Astrocyte (in vitro differentiated cells and primary cell): ENCODE results near the gene LRP1B. TPM values are rescaled to one million over a fixed set of nuclear protein-coding genes. Genes with fewer than 3 reads are reported as not detected.
"Not testable (repeated sequence)": the region's sequence is repeated elsewhere in the genome, so short reads cannot be mapped to it uniquely, and the experiment has no call there.

ENCODE experiments used
- DNase-seq: peaks from one replicate; pipeline ENCODE4 v3.0.0-alpha.2; 2010; ENCODE audit warnings: low read depth
- FAIRE-seq: peaks from 2 replicates; lab custom pipeline; 2011; peaks lifted over from hg19 to GRCh38; lab: Jason Lieb, UNC
- H2AFZ ChIP-seq: 2 replicates; pipeline ENCODE4 v1.6.0; 2012; ENCODE audit warnings: low read depth, low read length, inconsistent platforms
- H3K27ac ChIP-seq: 2 replicates; pipeline ENCODE4 v1.5.1; 2011; ENCODE audit warnings: low read depth, low read length, inconsistent platforms
- H3K27me3 ChIP-seq: 2 replicates; pipeline ENCODE4 v1.6.0; 2011; ENCODE audit warnings: low read length, inconsistent platforms; ENCODE audit not compliant: insufficient read depth
- H3K36me3 ChIP-seq: 2 replicates; pipeline ENCODE4 v1.5.1; 2011; ENCODE audit warnings: low read length, inconsistent platforms; ENCODE audit not compliant: insufficient read depth
- H3K4me1 ChIP-seq: 2 replicates; pipeline ENCODE4 v1.5.1; 2011; ENCODE audit warnings: low read length, inconsistent platforms; ENCODE audit not compliant: insufficient read depth
- H3K4me2 ChIP-seq: 2 replicates; pipeline ENCODE4 v1.6.0; 2012; ENCODE audit warnings: low read length, inconsistent platforms
- H3K4me3 ChIP-seq: 2 replicates; pipeline ENCODE4 v1.5.1; 2011; ENCODE audit warnings: low read depth, mild to moderate bottlenecking, low read length, inconsistent platforms; ENCODE audit not compliant: insufficient read depth
- H3K79me2 ChIP-seq: 2 replicates; pipeline ENCODE4 v1.6.0; 2012; ENCODE audit warnings: mild to moderate bottlenecking, low read length, inconsistent platforms; ENCODE audit not compliant: insufficient read depth
- H3K9ac ChIP-seq: 2 replicates; pipeline ENCODE4 v1.6.0; 2012; ENCODE audit warnings: mild to moderate bottlenecking, low read length, inconsistent platforms
- H3K9me3 ChIP-seq: 2 replicates; pipeline ENCODE4 v1.5.1; 2012; ENCODE audit warnings: low read depth, mild to moderate bottlenecking, low read length, inconsistent platforms; ENCODE audit not compliant: insufficient read depth
- H4K20me1 ChIP-seq: 2 replicates; pipeline ENCODE4 v1.6.0; 2012; ENCODE audit warnings: low read length, inconsistent platforms; ENCODE audit not compliant: insufficient read depth
- H3K27ac Mint-ChIP-seq: one replicate; pipeline ENCODE4 v1.8.0; 2021; ENCODE audit warnings: mild to moderate bottlenecking, mixed read lengths; ENCODE audit not compliant: unreplicated experiment
- H3K27me3 Mint-ChIP-seq: one replicate; pipeline ENCODE4 v1.8.0; 2021; ENCODE audit warnings: low read depth, mixed read lengths; ENCODE audit not compliant: unreplicated experiment
- H3K36me3 Mint-ChIP-seq: one replicate; pipeline ENCODE4 v1.8.0; 2021; ENCODE audit warnings: low read depth, mixed read lengths; ENCODE audit not compliant: unreplicated experiment
- H3K4me1 Mint-ChIP-seq: one replicate; pipeline ENCODE4 v1.8.0; 2021; ENCODE audit warnings: low read depth, mixed read lengths; ENCODE audit not compliant: unreplicated experiment
- H3K4me3 Mint-ChIP-seq: one replicate; pipeline ENCODE4 v1.8.0; 2021; ENCODE audit warnings: mild to moderate bottlenecking, moderate library complexity, mixed read lengths; ENCODE audit not compliant: unreplicated experiment
- H3K9me3 Mint-ChIP-seq: one replicate; pipeline ENCODE4 v1.8.0; 2021; ENCODE audit warnings: mild to moderate bottlenecking, mixed read lengths; ENCODE audit not compliant: unreplicated experiment
- EZH2 ChIP-seq: IDR thresholded peaks from 2 replicates; pipeline ENCODE4 v1.6.1; 2012; ENCODE audit warnings: mild to moderate bottlenecking, low read length, inconsistent platforms; ENCODE audit not compliant: insufficient read depth
- total RNA-seq: library from RNA; stranded (reverse); gene quantifications from 2 replicates; pipeline ENCODE4 v1.2.1, GENCODE V29; 2021
- TF ChIP-seq, protein P1 (sequence below): IDR thresholded peaks from 2 replicates; pipeline ENCODE4 v1.5.1; 2011; ENCODE audit warnings: low read depth, mild to moderate bottlenecking, inconsistent platforms, low read length, moderate library complexity; ENCODE audit not compliant: insufficient read depth

The LRP1B gene
- total RNA-seq, 1 donor from 2014 or later = 1.5 TPM

DNA sequence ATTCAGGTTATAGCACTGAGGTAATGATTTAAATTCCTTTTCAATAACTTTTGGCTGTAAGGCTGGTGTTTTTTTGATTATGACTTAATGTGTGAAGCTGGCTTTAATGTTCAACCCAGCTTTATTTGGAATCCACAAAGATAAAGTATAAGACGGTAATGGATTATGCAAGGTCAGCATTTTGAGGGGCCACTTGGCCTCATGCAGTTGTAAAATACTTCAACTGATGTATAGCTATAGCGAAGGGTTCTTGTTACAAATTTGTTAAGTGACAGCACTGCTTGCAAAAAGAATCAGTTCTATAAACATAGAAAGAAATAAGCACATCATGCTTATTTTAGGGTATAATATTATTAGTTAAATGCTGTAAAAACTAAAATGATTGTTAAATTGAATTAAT is 36.6 kb downstream of the LRP1B start:
- Mint-ChIP-seq H3K9me3 (no peaks in the 10 kb centered on the region), H3K36me3 (no peaks in the 10 kb centered on the region), H3K4me1 (no peaks in the 10 kb centered on the region), H3K27ac (no peak overlapping the region), H3K4me3 (no peak overlapping the region), H3K27me3 (no peaks in the 10 kb centered on the region)
- Histone ChIP-seq H3K4me1 (no peaks in the 10 kb centered on the region), H3K36me3 (no peaks in the 10 kb centered on the region), H2AFZ (no peak overlapping the region), H3K9ac (no peak overlapping the region), H3K4me2 (no peak overlapping the region), H3K79me2 (no peaks in the 10 kb centered on the region), H3K9me3 (no peaks in the 10 kb centered on the region), H4K20me1 (no peaks in the 10 kb centered on the region), H3K4me3 (no peak overlapping the region), H3K27ac (no peak overlapping the region), H3K27me3 (no peaks in the 10 kb centered on the region)
- TF ChIP-seq, protein P1, sequence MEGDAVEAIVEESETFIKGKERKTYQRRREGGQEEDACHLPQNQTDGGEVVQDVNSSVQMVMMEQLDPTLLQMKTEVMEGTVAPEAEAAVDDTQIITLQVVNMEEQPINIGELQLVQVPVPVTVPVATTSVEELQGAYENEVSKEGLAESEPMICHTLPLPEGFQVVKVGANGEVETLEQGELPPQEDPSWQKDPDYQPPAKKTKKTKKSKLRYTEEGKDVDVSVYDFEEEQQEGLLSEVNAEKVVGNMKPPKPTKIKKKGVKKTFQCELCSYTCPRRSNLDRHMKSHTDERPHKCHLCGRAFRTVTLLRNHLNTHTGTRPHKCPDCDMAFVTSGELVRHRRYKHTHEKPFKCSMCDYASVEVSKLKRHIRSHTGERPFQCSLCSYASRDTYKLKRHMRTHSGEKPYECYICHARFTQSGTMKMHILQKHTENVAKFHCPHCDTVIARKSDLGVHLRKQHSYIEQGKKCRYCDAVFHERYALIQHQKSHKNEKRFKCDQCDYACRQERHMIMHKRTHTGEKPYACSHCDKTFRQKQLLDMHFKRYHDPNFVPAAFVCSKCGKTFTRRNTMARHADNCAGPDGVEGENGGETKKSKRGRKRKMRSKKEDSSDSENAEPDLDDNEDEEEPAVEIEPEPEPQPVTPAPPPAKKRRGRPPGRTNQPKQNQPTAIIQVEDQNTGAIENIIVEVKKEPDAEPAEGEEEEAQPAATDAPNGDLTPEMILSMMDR = no peak
- no peak for TF ChIP-seq EZH2
- DNase-seq (no peak), FAIRE-seq (no peak)

DNA sequence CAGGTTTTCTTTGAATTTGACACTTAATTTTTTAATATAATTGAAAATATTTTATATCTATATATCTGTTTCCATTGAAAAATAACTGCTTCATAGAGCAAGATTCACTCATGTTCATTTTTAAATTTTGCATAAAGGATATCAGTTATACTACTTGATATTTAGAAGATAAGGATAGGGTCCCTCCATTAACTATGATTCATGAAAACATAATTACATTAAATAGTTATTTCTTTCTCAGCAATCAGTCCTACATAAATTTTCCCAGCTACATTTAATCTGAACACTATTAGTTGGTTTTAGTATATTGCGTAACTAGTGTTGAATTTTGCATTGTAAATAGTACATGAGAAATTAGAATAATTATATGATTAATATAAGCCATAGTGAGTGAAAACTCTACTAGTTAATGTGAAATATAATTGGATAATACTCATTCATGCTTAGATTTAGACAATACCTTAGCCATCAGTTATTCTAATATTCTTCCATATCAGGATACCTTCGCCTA is 42.7 kb downstream of the LRP1B start:
- TF ChIP-seq, protein P1 = no peak
- TF ChIP-seq EZH2 = no peak
- H3K79me2 ChIP-seq = no peaks in the 10 kb centered on the region
- Mint-ChIP-seq H3K9me3 (no peaks in the 10 kb centered on the region), H3K27me3 (no peaks in the 10 kb centered on the region), H3K27ac (no peak overlapping the region), H3K36me3 (no peaks in the 10 kb centered on the region), H3K4me1 (no peaks in the 10 kb centered on the region), H3K4me3 (no peak overlapping the region)
- H3K27me3 ChIP-seq = no peaks in the 10 kb centered on the region
- no peak overlapping the region for H3K27ac ChIP-seq
- H3K4me3 ChIP-seq = no peak overlapping the region
- H3K9me3 ChIP-seq = no peaks in the 10 kb centered on the region
- H3K36me3 ChIP-seq = no peaks in the 10 kb centered on the region
- FAIRE-seq (no peak), DNase-seq (no peak)
- no peaks in the 10 kb centered on the region for H3K4me1 ChIP-seq
- no peak overlapping the region for H2AFZ ChIP-seq
- H3K9ac ChIP-seq = no peak overlapping the region
- H3K4me2 ChIP-seq = no peak overlapping the region
- H4K20me1 ChIP-seq = no peaks in the 10 kb centered on the region

DNA sequence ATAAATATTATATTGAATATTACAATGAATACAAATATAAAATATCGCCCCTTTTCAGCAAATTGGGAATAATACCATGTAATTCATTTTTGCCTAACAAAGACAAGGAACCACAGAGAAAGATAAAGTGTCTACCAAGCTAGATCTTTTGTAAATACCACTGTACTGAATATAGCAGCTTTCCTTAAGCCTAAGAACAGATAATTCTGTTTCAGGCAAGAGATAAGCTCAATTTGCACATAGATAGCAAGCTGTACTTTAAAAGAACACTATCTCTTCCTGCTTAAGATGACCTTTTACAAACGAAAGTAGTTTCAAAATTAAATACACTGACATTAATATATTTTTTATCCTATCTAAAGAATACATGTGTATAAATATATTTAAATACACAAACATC is 43.2 kb downstream of the LRP1B start:
- not testable (repeated sequence) for H3K36me3 ChIP-seq, H3K36me3 Mint-ChIP-seq, H3K27me3 ChIP-seq, H3K9ac ChIP-seq, H3K9me3 ChIP-seq, H3K27ac Mint-ChIP-seq, H3K27me3 Mint-ChIP-seq, H3K27ac ChIP-seq, H3K4me1 Mint-ChIP-seq, H3K4me3 ChIP-seq, H3K4me2 ChIP-seq, H4K20me1 ChIP-seq, H2AFZ ChIP-seq, H3K4me1 ChIP-seq, FAIRE-seq, H3K79me2 ChIP-seq, H3K4me3 Mint-ChIP-seq, DNase-seq, H3K9me3 Mint-ChIP-seq
